Activated naive CD8-positive, alpha-beta T cell treated with anti-CD3 and anti-CD28 coated beads, Interleukin-2, amount 50 U/mL, for 24 hours (primary cell): ENCODE data around the gene RAD18.

Experiments used
- ATAC-seq: fragments of 150-1000 bp; cut with Tn5 transposase; one replicate; pipeline ENCODE4 v1.10.0; 2021
- DNase-seq: peaks from one replicate; pipeline ENCODE4 v3.0.0; 2021
- H3K27ac Mint-ChIP-seq: one replicate; pipeline ENCODE4 v1.8.0; 2021; ENCODE audit warnings: mild to moderate bottlenecking, mixed read lengths
- H3K27me3 Mint-ChIP-seq: one replicate; pipeline ENCODE4 v1.8.0; 2021; ENCODE audit warnings: mixed read lengths
- H3K36me3 Mint-ChIP-seq: one replicate; pipeline ENCODE4 v1.8.0; 2021; ENCODE audit warnings: low read depth, mixed read lengths
- H3K4me1 Mint-ChIP-seq: one replicate; pipeline ENCODE4 v1.8.0; 2021; ENCODE audit warnings: mixed read lengths
- H3K4me3 Mint-ChIP-seq: one replicate; pipeline ENCODE4 v1.8.0; 2021; ENCODE audit warnings: mild to moderate bottlenecking, moderate library complexity, mixed read lengths
- H3K9me3 Mint-ChIP-seq: one replicate; pipeline ENCODE4 v1.8.0; 2021; ENCODE audit warnings: mixed read lengths

RAD18 gene

DNA sequence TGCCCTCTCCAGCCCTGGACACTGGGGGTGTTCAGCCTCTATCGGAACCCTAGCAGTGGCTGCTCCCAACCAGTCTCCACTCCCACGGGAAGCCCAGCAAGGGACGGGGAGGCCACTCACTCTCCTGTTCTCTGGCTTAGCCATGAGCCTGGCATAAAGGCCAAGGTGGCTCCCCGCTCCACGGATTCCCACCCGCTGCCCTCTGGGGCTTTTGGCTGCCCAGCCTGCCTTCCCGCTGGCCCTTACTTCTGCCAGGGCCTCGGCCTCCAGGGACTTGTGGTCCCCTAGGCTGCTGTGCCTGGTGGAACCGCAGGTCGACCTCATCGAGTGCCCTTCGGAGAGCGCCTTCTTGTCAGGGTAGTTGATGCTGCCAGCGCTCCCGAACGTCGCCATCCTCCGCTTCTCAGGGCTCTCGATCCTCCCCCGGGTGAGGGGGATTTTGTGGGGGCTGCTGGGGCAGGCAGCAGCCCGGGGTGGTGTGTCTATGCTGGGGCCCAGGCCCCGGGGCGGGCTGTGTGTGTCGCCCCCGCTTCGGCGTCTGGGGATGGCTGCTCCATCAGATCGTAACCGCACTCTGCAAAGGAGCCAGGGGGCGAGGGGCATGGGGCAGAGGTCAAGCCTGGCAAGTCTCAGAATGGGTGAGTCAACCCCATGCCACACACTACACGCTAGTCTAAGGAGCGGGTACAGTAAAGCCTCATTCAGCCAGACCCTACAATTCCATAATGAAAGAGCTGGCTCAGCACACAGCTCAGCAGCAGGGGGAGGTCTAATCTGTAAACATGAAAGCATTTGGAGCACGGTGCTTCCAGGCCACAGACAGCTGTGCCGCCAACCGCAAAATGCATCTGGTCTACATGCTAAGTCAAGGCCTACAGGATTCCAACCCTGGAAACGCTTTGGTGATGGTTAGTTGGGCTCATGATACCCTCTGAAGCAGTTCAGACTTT lies 27.3 kb upstream of the RAD18 start:
- Mint-ChIP-seq H3K9me3 (no peaks in the 10 kb centered on the region), H3K27me3 (no peaks in the 10 kb centered on the region), H3K27ac (no peak overlapping the region), H3K4me3 (no peak overlapping the region), H3K4me1 (peaks cover 7% of the 10 kb centered on the region), H3K36me3 (no peaks in the 10 kb centered on the region)
- ATAC-seq: no peak
- no peak for DNase-seq

DNA sequence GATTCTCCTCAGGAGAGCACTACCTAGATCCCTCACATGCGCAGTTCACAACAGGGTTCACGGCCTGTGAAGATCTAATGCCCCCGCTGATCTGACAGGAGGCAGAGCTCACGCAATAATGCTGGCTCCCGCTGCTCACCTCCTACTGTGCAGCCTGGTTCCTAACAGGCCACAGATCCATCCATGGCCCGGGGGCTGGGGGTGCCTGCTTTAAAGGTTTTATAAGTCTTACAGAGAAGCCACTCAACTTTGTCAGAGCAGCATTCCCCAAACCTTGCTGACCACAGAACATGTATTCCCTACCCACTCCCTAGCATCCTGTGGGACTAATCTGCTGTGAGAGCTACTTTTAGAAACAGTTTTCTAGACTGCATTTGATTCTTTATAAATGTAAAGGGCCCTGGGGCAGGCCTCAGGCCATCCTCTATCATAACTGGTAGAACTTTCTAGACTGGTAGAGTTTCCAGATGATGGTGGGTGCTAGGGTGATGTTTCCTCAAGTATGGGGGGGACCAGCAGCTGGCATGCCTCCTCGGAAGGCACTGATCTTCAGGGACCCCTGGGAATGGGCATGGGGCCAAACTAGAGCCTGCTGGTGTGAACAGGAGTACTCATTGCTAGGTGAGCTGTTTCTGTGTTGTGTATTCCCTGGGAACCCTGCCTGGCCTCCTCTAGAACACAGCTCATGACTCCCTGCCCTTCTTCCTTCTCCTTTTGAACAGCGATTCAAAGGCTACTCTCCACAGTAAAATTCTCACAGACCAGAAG lies 25.7 kb upstream of the RAD18 start:
- DNase-seq (no peak), ATAC-seq (no peak)
- Mint-ChIP-seq H3K4me3 (no peak overlapping the region), H3K4me1 (peaks cover 7% of the 10 kb centered on the region), H3K9me3 (no peaks in the 10 kb centered on the region), H3K36me3 (no peaks in the 10 kb centered on the region), H3K27ac (no peak overlapping the region), H3K27me3 (no peaks in the 10 kb centered on the region)

DNA sequence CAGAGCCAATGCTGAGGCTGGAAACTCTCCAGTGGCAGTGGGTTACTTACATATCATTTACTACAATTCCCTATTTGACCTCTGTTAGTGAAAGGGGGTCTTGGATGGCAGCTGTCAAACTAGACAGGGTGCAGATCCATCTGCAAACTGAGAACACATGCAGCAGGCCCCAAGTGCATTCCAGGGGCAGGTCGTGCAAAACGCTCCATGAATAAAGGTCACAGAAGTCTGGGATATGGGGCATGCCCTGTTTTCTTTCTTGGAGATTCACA lies 25.0 kb upstream of the RAD18 start:
- H3K4me1 Mint-ChIP-seq: peaks cover 7% of the 10 kb centered on the region

DNA sequence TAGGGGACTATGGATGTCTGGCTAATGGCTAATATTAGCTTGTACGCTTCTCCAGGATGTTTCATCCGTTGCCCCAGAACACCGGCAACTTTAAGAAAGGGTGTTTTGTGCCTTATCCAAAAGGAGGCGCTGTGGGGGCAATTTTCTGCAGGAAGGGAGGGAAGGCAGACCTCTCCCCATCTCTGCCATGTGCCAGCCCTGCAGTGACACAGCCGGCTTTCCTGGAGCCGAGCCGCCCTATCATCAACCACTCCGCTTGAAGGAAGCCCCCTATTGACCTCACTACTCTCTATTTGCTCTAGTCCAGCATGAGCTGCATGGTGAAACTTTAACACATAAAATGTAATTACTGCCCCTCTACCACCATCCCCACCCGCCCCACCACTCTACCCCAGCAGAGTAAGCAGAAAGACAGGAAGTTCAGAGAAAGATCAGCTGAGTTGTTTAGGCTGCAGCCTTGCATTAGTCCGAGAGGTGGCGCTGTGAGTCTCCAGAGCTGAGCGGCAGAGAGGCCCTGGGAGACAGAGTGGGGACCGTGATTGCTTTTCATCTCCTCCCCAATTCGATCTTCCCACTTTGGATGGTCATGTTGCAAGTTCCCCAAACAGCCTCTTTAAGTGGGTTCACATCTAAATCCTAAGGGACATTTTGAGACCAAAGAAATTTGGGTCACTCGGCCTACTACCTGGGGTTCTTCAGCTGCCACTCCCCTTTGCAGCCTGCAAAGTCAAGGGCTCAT lies 24.5 kb upstream of the RAD18 start:
- ATAC-seq: peak; percentile 70
- Mint-ChIP-seq H3K36me3 (no peaks in the 10 kb centered on the region), H3K9me3 (no peaks in the 10 kb centered on the region), H3K4me3 (no peak overlapping the region), H3K27me3 (no peaks in the 10 kb centered on the region), H3K27ac (no peak overlapping the region), H3K4me1 (peaks cover 7% of the 10 kb centered on the region)
- DNase-seq: peak; percentile 67

More for the DNA sequence above, 25.0 kb upstream of the RAD18 start:
- Mint-ChIP-seq H3K4me3 (no peak overlapping the region), H3K36me3 (no peaks in the 10 kb centered on the region), H3K27ac (no peak overlapping the region), H3K27me3 (no peaks in the 10 kb centered on the region), H3K9me3 (no peaks in the 10 kb centered on the region)
- ATAC-seq: no peak
- no peak for DNase-seq

GRCh38 chr3:8987226-8987625 lies 24.0 kb upstream of the RAD18 start:
- ATAC-seq (no peak), DNase-seq (no peak)
- H3K27ac Mint-ChIP-seq: no peak overlapping the region

GRCh38 chr3:8986741-8987140 lies 23.5 kb upstream of the RAD18 start:
- H3K36me3 Mint-ChIP-seq: no peaks in the 10 kb centered on the region
- DNase-seq: no peak
- ATAC-seq: no peak
- no peaks in the 10 kb centered on the region for H3K9me3 Mint-ChIP-seq
- peaks cover 5% of the 10 kb centered on the region for H3K4me1 Mint-ChIP-seq
- no peak overlapping the region for H3K4me3 Mint-ChIP-seq
- no peak overlapping the region for H3K27ac Mint-ChIP-seq
- H3K27me3 Mint-ChIP-seq: peaks cover 2% of the 10 kb centered on the region

More at GRCh38 chr3:8987226-8987625, 24.0 kb upstream of the RAD18 start:
- H3K4me1 Mint-ChIP-seq: peaks cover 6% of the 10 kb centered on the region
- H3K36me3 Mint-ChIP-seq: no peaks in the 10 kb centered on the region
- no peaks in the 10 kb centered on the region for H3K9me3 Mint-ChIP-seq
- no peak overlapping the region for H3K4me3 Mint-ChIP-seq
- peaks cover 2% of the 10 kb centered on the region for H3K27me3 Mint-ChIP-seq

DNA sequence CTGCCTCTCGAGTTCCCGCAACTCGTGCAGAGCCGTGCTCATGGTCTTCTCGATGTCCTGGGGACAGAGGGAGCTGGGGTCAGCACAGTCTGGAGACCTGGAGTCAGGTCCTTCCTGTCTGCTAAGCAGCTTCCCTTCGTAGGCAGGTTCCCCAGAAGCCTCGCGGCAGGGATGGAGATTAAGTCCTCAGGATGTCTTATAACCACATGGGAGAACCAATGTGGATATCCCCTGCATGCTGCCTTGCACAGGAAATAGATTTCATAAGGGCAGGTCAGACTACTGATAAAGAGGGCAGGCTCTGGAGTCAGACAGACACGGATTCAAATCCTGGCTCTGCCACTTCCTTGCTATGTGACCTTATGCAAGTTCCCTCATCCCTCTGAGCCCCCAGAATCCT lies 22.6 kb upstream of the RAD18 start:
- Mint-ChIP-seq H3K27ac (no peak overlapping the region), H3K9me3 (no peaks in the 10 kb centered on the region), H3K27me3 (peaks cover 4% of the 10 kb centered on the region), H3K36me3 (no peaks in the 10 kb centered on the region), H3K4me3 (no peak overlapping the region), H3K4me1 (peaks cover 2% of the 10 kb centered on the region)
- ATAC-seq (no peak), DNase-seq (no peak)

- Mint-ChIP-seq H3K27ac (no peak overlapping the region), H3K27me3 (peaks cover 4% of the 10 kb centered on the region), H3K4me1 (peaks cover 2% of the 10 kb centered on the region), H3K4me3 (no peak overlapping the region), H3K36me3 (no peaks in the 10 kb centered on the region), H3K9me3 (no peaks in the 10 kb centered on the region)
- DNase-seq (no peak), ATAC-seq (no peak)
Measured at GRCh38 chr3:8985411-8985831, 22.1 kb upstream of the RAD18 start.

DNA sequence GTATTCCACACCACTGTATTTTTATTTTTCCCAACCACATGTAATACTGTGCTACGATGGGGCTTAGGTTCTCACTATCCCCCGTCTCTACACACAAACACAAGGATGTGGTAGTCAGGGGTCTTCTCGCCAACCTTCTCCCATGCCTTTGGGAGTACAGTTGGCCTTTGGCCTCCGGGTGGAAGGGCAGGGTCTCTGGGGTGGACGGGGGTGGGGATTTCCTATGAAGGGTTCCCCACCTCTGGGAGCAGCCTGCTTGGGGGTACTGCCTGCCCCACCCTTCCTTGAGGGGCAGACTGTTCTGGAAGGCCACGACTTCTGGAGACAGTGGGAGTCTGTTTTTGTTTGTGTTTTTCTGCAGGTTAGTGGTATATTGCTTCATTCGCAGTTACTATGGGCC lies 21.3 kb upstream of the RAD18 start:
- no peak overlapping the region for H3K4me3 Mint-ChIP-seq
- ATAC-seq: no peak
- peaks cover 11% of the 10 kb centered on the region for H3K27me3 Mint-ChIP-seq
- peaks cover 2% of the 10 kb centered on the region for H3K4me1 Mint-ChIP-seq
- H3K36me3 Mint-ChIP-seq: no peaks in the 10 kb centered on the region
- H3K27ac Mint-ChIP-seq: no peak overlapping the region
- DNase-seq: no peak
- H3K9me3 Mint-ChIP-seq: no peaks in the 10 kb centered on the region

DNA sequence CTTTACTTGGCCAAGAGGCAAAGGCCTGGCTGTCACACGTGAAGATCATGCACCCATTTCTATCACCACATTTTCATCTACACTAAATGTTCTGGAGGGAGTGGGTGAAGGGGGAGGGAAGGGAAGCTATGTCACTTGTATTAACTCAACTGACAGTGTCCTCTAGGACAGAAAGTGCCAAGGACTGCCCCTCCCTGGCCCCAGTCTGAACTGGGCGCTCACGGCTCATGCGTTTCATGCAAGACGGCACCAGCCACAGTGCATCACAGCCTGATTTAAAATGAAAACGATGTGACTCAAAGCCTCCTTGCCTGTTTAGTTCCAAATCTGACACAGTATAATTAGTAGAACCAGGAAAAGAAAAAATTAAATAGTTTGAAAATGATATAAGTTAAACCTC lies 20.8 kb upstream of the RAD18 start:
- DNase-seq (no peak), ATAC-seq (no peak)
- Mint-ChIP-seq H3K27me3 (peaks cover 14% of the 10 kb centered on the region), H3K27ac (no peak overlapping the region), H3K9me3 (no peaks in the 10 kb centered on the region), H3K36me3 (no peaks in the 10 kb centered on the region), H3K4me1 (peaks cover 2% of the 10 kb centered on the region), H3K4me3 (no peak overlapping the region)

- H3K4me3 Mint-ChIP-seq: no peak overlapping the region
- no peaks in the 10 kb centered on the region for H3K9me3 Mint-ChIP-seq
- peaks cover 2% of the 10 kb centered on the region for H3K4me1 Mint-ChIP-seq
- no peak overlapping the region for H3K27ac Mint-ChIP-seq
- no peaks in the 10 kb centered on the region for H3K36me3 Mint-ChIP-seq
- DNase-seq (no peak), ATAC-seq (no peak)
- peaks cover 16% of the 10 kb centered on the region for H3K27me3 Mint-ChIP-seq
Measured at GRCh38 chr3:8983591-8983990, 20.3 kb upstream of the RAD18 start.

DNA sequence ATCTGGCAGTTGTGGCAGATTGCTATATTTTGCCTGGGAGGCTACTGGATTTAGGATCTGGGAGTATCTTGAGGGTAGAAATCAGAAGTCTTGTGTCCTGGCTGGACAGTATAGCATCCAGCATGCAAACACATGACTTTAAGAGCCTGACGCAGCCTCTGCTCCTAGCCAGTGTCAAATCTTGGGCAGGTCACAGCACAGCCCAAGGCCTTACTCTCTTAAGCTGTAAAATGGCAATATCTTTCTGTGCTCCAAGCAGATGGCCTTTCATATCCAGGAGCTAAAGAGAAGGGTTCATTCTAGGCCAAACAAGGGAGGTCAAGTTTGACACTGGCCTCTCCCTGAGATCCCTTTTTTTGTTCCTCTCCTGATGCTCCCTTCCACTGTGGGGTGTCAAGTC lies 19.8 kb upstream of the RAD18 start:
- no peak for DNase-seq
- Mint-ChIP-seq H3K27ac (no peak overlapping the region), H3K27me3 (peaks cover 16% of the 10 kb centered on the region), H3K9me3 (no peaks in the 10 kb centered on the region), H3K36me3 (no peaks in the 10 kb centered on the region), H3K4me1 (peaks cover 2% of the 10 kb centered on the region), H3K4me3 (no peak overlapping the region)
- ATAC-seq: no peak

DNA sequence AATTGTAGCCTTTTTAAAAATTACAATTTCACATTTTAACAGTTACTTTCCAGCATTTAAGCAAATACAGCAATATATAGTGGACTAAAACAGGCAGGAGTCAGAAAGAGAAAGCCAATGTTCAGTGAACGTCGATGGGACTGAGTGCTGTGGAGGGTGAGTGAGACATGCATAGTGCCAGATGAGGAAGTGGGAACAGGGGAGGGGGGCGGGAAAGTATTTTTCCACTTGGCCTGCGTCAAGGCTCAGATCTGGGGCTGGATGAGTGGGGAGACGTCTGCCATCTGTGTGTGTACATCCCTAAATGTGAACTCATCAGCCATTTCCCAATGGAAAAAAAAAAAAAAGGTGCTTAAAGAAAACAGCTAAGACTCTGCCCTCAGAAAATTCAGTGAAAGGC lies 19.2 kb upstream of the RAD18 start:
- Mint-ChIP-seq H3K4me1 (no peaks in the 10 kb centered on the region), H3K36me3 (no peaks in the 10 kb centered on the region), H3K27ac (no peak overlapping the region), H3K9me3 (no peaks in the 10 kb centered on the region), H3K4me3 (no peak overlapping the region), H3K27me3 (peaks cover 21% of the 10 kb centered on the region)
- DNase-seq: no peak
- ATAC-seq: no peak

GRCh38 chr3:8981700-8982099 lies 18.4 kb upstream of the RAD18 start:
- H3K36me3 Mint-ChIP-seq: no peaks in the 10 kb centered on the region
- no peaks in the 10 kb centered on the region for H3K4me1 Mint-ChIP-seq
- H3K9me3 Mint-ChIP-seq: no peaks in the 10 kb centered on the region
- no peak overlapping the region for H3K4me3 Mint-ChIP-seq
- H3K27me3 Mint-ChIP-seq: peaks cover 21% of the 10 kb centered on the region
- DNase-seq: no peak
- no peak overlapping the region for H3K27ac Mint-ChIP-seq
- ATAC-seq: no peak

DNA sequence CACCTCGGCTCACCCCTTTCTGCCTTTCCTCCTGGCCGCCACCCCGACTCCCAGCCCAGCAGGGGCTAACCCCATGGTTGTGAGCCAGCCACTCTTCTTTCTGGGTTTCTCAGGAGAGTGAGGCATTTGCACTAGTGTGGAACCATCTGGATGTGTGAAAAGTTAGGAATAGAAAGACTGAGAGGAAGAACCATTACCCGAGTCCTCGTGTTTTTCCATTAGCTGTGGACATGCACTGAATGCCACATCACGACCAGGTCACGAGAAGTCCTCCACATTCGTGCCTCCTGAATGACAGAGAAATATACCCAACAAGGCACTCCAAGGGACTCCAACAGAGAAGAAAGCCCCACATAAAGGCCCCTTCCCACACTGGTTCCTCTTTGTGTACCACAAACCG lies 18.0 kb upstream of the RAD18 start:
- Mint-ChIP-seq H3K36me3 (no peaks in the 10 kb centered on the region), H3K27ac (no peak overlapping the region), H3K4me3 (no peak overlapping the region), H3K9me3 (no peaks in the 10 kb centered on the region), H3K4me1 (no peaks in the 10 kb centered on the region), H3K27me3 (peaks cover 21% of the 10 kb centered on the region)
- no peak for DNase-seq
- ATAC-seq: no peak
